Epithelial cell of esophagus (primary cell): ENCODE data around the gene SPATA2L.

Experiments
- DNase-seq: peaks from one replicate; pipeline ENCODE4 v3.0.0; 2010; ENCODE audit warnings: low read depth
- H3K4me3 ChIP-seq: 2 replicates; pipeline ENCODE4 v1.5.1; 2011; ENCODE audit warnings: mild to moderate bottlenecking, low read length, control low read depth
- TF ChIP-seq, protein P1 (sequence below): IDR thresholded peaks from 2 replicates; pipeline ENCODE4 v1.5.1; 2011; ENCODE audit warnings: low read depth, mild to moderate bottlenecking, low read length, control low read depth, inconsistent platforms; ENCODE audit not compliant: insufficient read depth; ENCODE audit errors: missing control alignments

SPATA2L gene

DNA sequence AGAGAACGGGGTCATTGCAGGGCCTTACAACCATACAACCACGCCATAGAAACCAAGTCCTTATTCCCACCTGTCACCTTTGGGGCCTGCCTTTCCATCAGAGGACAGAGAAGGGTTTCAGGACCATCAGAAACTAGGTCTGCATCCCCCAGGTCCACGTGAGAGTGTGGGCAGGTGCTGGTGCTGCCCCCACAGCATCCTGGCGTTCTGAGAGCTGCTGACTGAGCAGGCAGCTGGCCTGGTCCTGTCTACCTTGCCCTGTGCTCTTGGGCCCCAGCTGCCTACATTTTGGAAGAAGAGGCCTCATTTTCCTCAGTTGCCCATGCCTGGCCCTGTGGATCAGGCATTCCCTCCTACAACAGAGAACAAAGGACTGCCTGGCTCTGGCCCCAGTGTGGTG, 41.4 kb upstream of the SPATA2L start:
- TF ChIP-seq, protein P1, sequence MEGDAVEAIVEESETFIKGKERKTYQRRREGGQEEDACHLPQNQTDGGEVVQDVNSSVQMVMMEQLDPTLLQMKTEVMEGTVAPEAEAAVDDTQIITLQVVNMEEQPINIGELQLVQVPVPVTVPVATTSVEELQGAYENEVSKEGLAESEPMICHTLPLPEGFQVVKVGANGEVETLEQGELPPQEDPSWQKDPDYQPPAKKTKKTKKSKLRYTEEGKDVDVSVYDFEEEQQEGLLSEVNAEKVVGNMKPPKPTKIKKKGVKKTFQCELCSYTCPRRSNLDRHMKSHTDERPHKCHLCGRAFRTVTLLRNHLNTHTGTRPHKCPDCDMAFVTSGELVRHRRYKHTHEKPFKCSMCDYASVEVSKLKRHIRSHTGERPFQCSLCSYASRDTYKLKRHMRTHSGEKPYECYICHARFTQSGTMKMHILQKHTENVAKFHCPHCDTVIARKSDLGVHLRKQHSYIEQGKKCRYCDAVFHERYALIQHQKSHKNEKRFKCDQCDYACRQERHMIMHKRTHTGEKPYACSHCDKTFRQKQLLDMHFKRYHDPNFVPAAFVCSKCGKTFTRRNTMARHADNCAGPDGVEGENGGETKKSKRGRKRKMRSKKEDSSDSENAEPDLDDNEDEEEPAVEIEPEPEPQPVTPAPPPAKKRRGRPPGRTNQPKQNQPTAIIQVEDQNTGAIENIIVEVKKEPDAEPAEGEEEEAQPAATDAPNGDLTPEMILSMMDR, result no peak
- no peak overlapping the region for H3K4me3 ChIP-seq
- no peak for DNase-seq

- TF ChIP-seq, protein P1, result no peak
- H3K4me3 ChIP-seq, result no peak overlapping the region
- no peak for DNase-seq
Observed at GRCh38 chr16:89741342-89742014, 40.0 kb upstream of the SPATA2L start.

GRCh38 chr16:89739383-89739782, 37.9 kb upstream of the SPATA2L start:
- no peak overlapping the region for H3K4me3 ChIP-seq
- no peak for DNase-seq
- TF ChIP-seq, protein P1, result no peak

DNA sequence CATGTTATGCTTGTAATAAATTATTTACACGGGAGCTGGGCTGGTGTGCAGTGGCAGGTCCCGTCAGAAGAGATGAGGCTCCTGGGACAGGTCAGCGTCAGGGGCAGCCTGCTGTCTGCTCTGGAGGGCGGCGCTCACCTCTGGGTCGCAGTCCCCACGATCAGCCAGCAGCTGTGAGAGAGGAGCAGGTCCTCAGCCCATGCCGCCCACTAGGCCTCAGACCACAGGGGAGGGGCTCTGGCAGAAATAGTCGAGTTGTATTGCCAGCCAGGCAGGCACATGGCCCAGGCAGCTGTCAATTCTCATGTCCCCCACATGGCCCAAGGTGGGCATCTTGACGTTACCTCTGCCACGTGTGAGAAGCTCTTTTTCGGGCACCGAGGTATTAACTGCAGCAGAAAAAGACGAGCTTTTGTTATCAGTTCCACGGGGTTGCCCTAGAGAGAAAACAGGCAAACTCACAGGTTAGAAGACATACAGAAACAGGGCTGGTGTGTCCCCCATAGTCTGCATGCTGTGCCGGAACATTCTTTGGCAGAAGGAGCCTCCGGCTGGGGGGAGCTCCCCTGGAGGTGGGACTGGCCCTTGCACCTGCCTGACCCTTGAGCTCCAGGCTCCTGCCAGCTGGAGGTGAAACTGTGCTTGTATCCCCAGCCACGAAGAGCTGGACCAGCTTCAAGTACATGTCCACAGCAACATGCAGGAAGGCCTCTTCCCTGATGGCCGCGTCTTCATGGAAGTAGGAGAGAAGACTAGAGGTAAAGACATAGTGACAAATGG, 37.2 kb upstream of the SPATA2L start:
- TF ChIP-seq, protein P1, result no peak
- H3K4me3 ChIP-seq, result no peak overlapping the region
- no peak for DNase-seq

DNA sequence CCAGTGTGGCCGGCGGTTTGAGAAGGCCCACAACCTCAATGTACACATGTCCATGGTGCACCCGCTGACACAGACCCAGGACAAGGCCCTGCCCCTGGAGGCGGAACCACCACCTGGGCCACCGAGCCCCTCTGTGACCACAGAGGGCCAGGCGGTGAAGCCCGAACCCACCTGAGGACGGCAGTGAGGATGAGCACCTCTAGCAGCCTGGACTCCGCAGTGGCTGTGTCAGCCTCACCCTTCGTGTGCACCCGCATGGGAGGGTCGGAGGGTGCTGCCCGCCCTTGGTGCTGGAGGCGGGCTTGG, 36.5 kb upstream of the SPATA2L start:
- no peak for DNase-seq
- H3K4me3 ChIP-seq, result no peak overlapping the region
- TF ChIP-seq, protein P1, result no peak

- DNase-seq, result no peak
- H3K4me3 ChIP-seq, result no peak overlapping the region
- TF ChIP-seq, protein P1, result no peak
Observed at GRCh38 chr16:89737341-89738071, 36.0 kb upstream of the SPATA2L start.
